IMR-90 (cell line): ENCODE results near the gene MAP7. TPM values are rescaled to one million over a fixed set of nuclear protein-coding genes. Genes with fewer than 3 reads are reported as not detected.
"Not testable (repeated sequence)": the region's sequence is repeated elsewhere in the genome, so short reads cannot be mapped to it uniquely, and the experiment has no call there.

Source experiments
- ATAC-seq: fragments of 200-7000 bp; cut with Tn5 transposase; 2 replicates; pipeline ENCODE4 v1.9.1; 2020; ENCODE audit warnings: low read depth, mild to moderate bottlenecking, moderate library complexity
- BruUV-seq: library from RNA; stranded (reverse); fragments of 400-500 nt; replicated peaks from 2 replicates; lab custom pipeline; 2021; lab: Mats Ljungman, UMichigan
- CTCF ChIA-PET: fragments of 300-600 bp; formaldehyde crosslinking; extraction: SDS; loops from one replicate; lab custom pipeline; 2021; ENCODE audit warnings: antibody characterized with exemption; lab: Yijun Ruan, JAX
- POLR2A ChIA-PET: fragments of 300-600 bp; sonication (Branson Sonifier 250); formaldehyde crosslinking; loops from one replicate; lab custom pipeline; 2022; ENCODE audit warnings: antibody characterized with exemption; ENCODE audit not compliant: unreplicated experiment; lab: Charles Lee
- DNase-seq: peaks from one replicate; pipeline ENCODE4 v3.0.0; 2013
- H2AFZ ChIP-seq: replicated peaks from 2 replicates; pipeline ENCODE3; 2013; ENCODE audit warnings: low read length, mild to moderate bottlenecking; ENCODE audit not compliant: poor library complexity
- H2AK5ac ChIP-seq: 2 replicates; pipeline ENCODE4 v1.6.1; 2013; ENCODE audit warnings: low read depth, low read length, inconsistent platforms
- H2AK9ac ChIP-seq: replicated peaks from 2 replicates; pipeline ENCODE3; 2013; ENCODE audit warnings: mild to moderate bottlenecking, low read depth, low read length, moderate library complexity; ENCODE audit not compliant: poor library complexity
- H2BK120ac ChIP-seq: 2 replicates; pipeline ENCODE4 v1.6.1; 2013; ENCODE audit warnings: low read depth, low read length, inconsistent platforms
- H2BK15ac ChIP-seq: 3 replicates; pipeline ENCODE4 v1.6.1; 2013; ENCODE audit warnings: low read depth, low read length, inconsistent platforms
- H2BK20ac ChIP-seq: 2 replicates; pipeline ENCODE4 v1.6.1; 2013; ENCODE audit warnings: low read depth, mild to moderate bottlenecking, inconsistent platforms, low read length, moderate library complexity
- H2BK5ac ChIP-seq: 2 replicates; pipeline ENCODE4 v1.6.1; 2013; ENCODE audit warnings: mild to moderate bottlenecking, low read depth, low read length, inconsistent platforms; ENCODE audit not compliant: poor library complexity, severe bottlenecking
- H3K14ac ChIP-seq: replicated peaks from 2 replicates; pipeline ENCODE4 v1.6.1; 2013; ENCODE audit warnings: low read depth, low read length, inconsistent platforms
- H3K18ac ChIP-seq: 2 replicates; pipeline ENCODE4 v1.6.1; 2013; ENCODE audit warnings: low read depth, low read length, control low read depth
- H3K23ac ChIP-seq: 2 replicates; pipeline ENCODE4 v1.6.1; 2013; ENCODE audit warnings: low read depth, low read length, inconsistent platforms
- H3K27ac ChIP-seq: 2 replicates; pipeline ENCODE4 v1.5.1; 2013; ENCODE audit warnings: mild to moderate bottlenecking, control low read depth, low read length; ENCODE audit not compliant: insufficient read depth
- H3K27me3 ChIP-seq: 2 replicates; pipeline ENCODE4 v1.6.1; 2013; ENCODE audit warnings: low read length; ENCODE audit not compliant: control insufficient read depth, insufficient read depth
- H3K36me3 ChIP-seq: 2 replicates; pipeline ENCODE4 v1.6.1; 2013; ENCODE audit warnings: low read length, mixed read lengths; ENCODE audit not compliant: control insufficient read depth, insufficient read depth
- H3K4ac ChIP-seq: 2 replicates; pipeline ENCODE4 v1.6.1; 2013; ENCODE audit warnings: low read depth, low read length, inconsistent platforms
- H3K4me1 ChIP-seq: 2 replicates; pipeline ENCODE4 v1.6.1; 2013; ENCODE audit warnings: low read length, mixed read lengths; ENCODE audit not compliant: control insufficient read depth, insufficient read depth
- H3K4me2 ChIP-seq: 2 replicates; pipeline ENCODE4 v1.6.1; 2013; ENCODE audit warnings: low read depth, mild to moderate bottlenecking, control low read depth, low read length, moderate library complexity
- H3K4me3 ChIP-seq: 2 replicates; pipeline ENCODE4 v1.5.1; 2013; ENCODE audit warnings: low read depth, mild to moderate bottlenecking, control low read depth, low read length, moderate library complexity; ENCODE audit not compliant: insufficient read depth
- H3K56ac ChIP-seq: 2 replicates; pipeline ENCODE4 v1.6.1; 2013; ENCODE audit warnings: low read length, inconsistent platforms; ENCODE audit not compliant: insufficient read depth; ENCODE audit errors: extremely low read depth
- H3K79me1 ChIP-seq, 2 experiments: 2 replicates each; pipeline ENCODE4 v1.6.1; 2013; ENCODE audit warnings: low read length in 2 of 2, inconsistent platforms in 1 of 2, low read depth in 1 of 2
- H3K9ac ChIP-seq: 2 replicates; pipeline ENCODE4 v1.6.1; 2013; ENCODE audit warnings: low read depth, low read length, control low read depth
- H3K9me1 ChIP-seq: 2 replicates; pipeline ENCODE4 v1.6.1; 2013; ENCODE audit warnings: low read length, inconsistent platforms; ENCODE audit not compliant: insufficient read depth
- H3K9me3 ChIP-seq: 2 replicates; pipeline ENCODE4 v1.6.1; 2013; ENCODE audit warnings: low read length; ENCODE audit not compliant: control insufficient read depth, insufficient read depth
- H4K20me1 ChIP-seq: 2 replicates; pipeline ENCODE4 v1.6.1; 2013; ENCODE audit warnings: low read length, inconsistent platforms; ENCODE audit not compliant: insufficient read depth
- H4K5ac ChIP-seq: 2 replicates; pipeline ENCODE4 v1.6.1; 2013; ENCODE audit warnings: mild to moderate bottlenecking, low read depth, low read length, control low read depth
- H4K8ac ChIP-seq, 2 experiments: 2 replicates each; pipeline ENCODE4 v1.6.1; 2013; ENCODE audit warnings: low read depth in 2 of 2, low read length in 2 of 2, control low read depth in 1 of 2, inconsistent platforms in 1 of 2
- H4K91ac ChIP-seq: 2 replicates; pipeline ENCODE4 v1.6.1; 2013; ENCODE audit warnings: low read depth, low read length, inconsistent platforms; ENCODE audit not compliant: insufficient read depth
- WGBS, 2 experiments: methylation state at CpG; one replicate each; pipeline versions ENCODE4 v1.1.5 to v1.1.7; 2013; ENCODE audit warnings: missing lambda C conversion rate in 2 of 2; ENCODE audit not compliant: insufficient read length in 1 of 2; ENCODE audit errors: extremely low coverage in 2 of 2; 5-methylcytosine and 5-hydroxymethylcytosine counted together
- dilution Hi-C: fragments of 300-500 bp; cut with HindIII; formaldehyde crosslinking; loops from one replicate; pipeline ENCODE4 v1.14.3; 2018; ENCODE audit warnings: low sequenced_read_pairs; ENCODE audit not compliant: unreplicated experiment
- in situ Hi-C: fragments of 300-500 bp; cut with MboI; formaldehyde crosslinking; loops from 3 replicates; pipeline ENCODE4 v1.14.3; 2019; ENCODE audit warnings: low sequenced_read_pairs, inconsistent platforms, mixed read lengths
- intact Hi-C: fragments of 100-400 bp; cut with micrococcal nuclease; formaldehyde crosslinking; loops from 2 replicates; pipeline ENCODE4 v1.10.0; 2022
- polyA plus RNA-seq, 3 experiments: library from polyadenylated mRNA; depleted of rRNA; stranded (reverse); fragments of >200 nt; gene quantifications; 2 replicates each; pipeline ENCODE4 v1.2.3, GENCODE V29; 2012; ENCODE audit warnings: low replicate concordance in 1 of 3
- total RNA-seq: library from RNA; depleted of rRNA; stranded (reverse); fragments of >200 nt; gene quantifications from 2 replicates; pipeline ENCODE4 v1.2.3, GENCODE V29; 2012

MAP7 gene
- total and polyA plus RNA-seq, 2 of the 4 experiments (the other 2 are of a cell fraction), result 0.19 to 0.36 TPM

GRCh38 chr6:136308469-136308868 is 241.8 kb downstream of the MAP7 start:
- H2BK5ac ChIP-seq, H3K4me1 ChIP-seq, H2BK20ac ChIP-seq, BruUV-seq, H2BK120ac ChIP-seq, H3K9ac ChIP-seq, H3K27ac ChIP-seq, H3K14ac ChIP-seq, H3K9me1 ChIP-seq, H2BK15ac ChIP-seq, H3K4ac ChIP-seq, dilution Hi-C loops, intact Hi-C loops, H3K56ac ChIP-seq, H3K18ac ChIP-seq, H4K8ac ChIP-seq, H3K79me1 ChIP-seq, H4K20me1 ChIP-seq, in situ Hi-C loops, H3K23ac ChIP-seq, H2AK5ac ChIP-seq, H3K9me3 ChIP-seq, DNase-seq, POLR2A ChIA-PET, H4K5ac ChIP-seq, H4K91ac ChIP-seq, ATAC-seq, H3K36me3 ChIP-seq, H3K4me3 ChIP-seq, H2AFZ ChIP-seq, H2AK9ac ChIP-seq, H3K4me2 ChIP-seq: not testable (repeated sequence)
- peaks cover 12% of the 10 kb centered on the region for H3K27me3 ChIP-seq
- CTCF ChIA-PET, result interaction anchor here (1.6 kb wide), 1 partner anchor 10 kb away, joined by 3 read pairs; no protein-coding TSS in a partner anchor
- WGBS, 2 experiments, result no CpG with 5 or more reads among the region's 1 CpG
